AG04449 (cell line): ENCODE results near the gene CFAP74.

ENCODE experiments used
- CTCF ChIA-PET: fragments of 350-600 bp; formaldehyde crosslinking; extraction: SDS; loops from one replicate; lab custom pipeline; 2021; ENCODE audit warnings: antibody characterized with exemption; lab: Yijun Ruan, JAX
- POLR2A ChIA-PET: fragments of 400-600, 350-600 bp; formaldehyde crosslinking; extraction: SDS; loops from one replicate; lab custom pipeline; 2020; ENCODE audit warnings: antibody characterized with exemption, inconsistent platforms; lab: Yijun Ruan, JAX
- DNase-seq: peaks from one replicate; pipeline ENCODE4 v3.0.0-alpha.2; 2010; ENCODE audit warnings: low read depth, low spot score
- H3K4me3 ChIP-seq: 2 replicates; pipeline ENCODE4 v1.5.1; 2011; ENCODE audit warnings: low read depth, mild to moderate bottlenecking, control low read depth, low read length
- CTCF ChIP-seq: IDR thresholded peaks from one replicate; pipeline ENCODE4 v1.5.1; 2011; ENCODE audit warnings: mild to moderate bottlenecking, moderate library complexity, low read length, control low read depth, inconsistent platforms; ENCODE audit not compliant: insufficient read depth; ENCODE audit errors: missing control alignments

The CFAP74 gene

GRCh38 chr1:1973716-1974642 is 29.6 kb downstream of the CFAP74 start:
- H3K4me3 ChIP-seq: no peak overlapping the region
- CTCF ChIA-PET: no interaction called here
- TF ChIP-seq CTCF: no peak
- DNase-seq: no peak
- POLR2A ChIA-PET: no interaction called here

GRCh38 chr1:1972976-1973715 is 30.4 kb downstream of the CFAP74 start:
- POLR2A ChIA-PET: no interaction called here

GRCh38 chr1:1971688-1972087 is 31.9 kb downstream of the CFAP74 start:
- ChIA-PET POLR2A (no interaction called here), CTCF (no interaction called here)
- DNase-seq: no peak
- no peak for TF ChIP-seq CTCF
- no peak overlapping the region for H3K4me3 ChIP-seq

More at GRCh38 chr1:1972976-1973715, 30.4 kb downstream of the CFAP74 start:
- H3K4me3 ChIP-seq: no peak overlapping the region
- CTCF ChIA-PET: interaction anchor here (0.7 to 1.1 kb wide), 3 partner anchors 13 to 71 kb away, joined by 3 to 4 read pairs (median 4); no protein-coding TSS in a partner anchor
- DNase-seq: no peak
- TF ChIP-seq CTCF: no peak

- ChIA-PET CTCF (no interaction called here), POLR2A (no interaction called here)
- no peak for DNase-seq
- H3K4me3 ChIP-seq: no peak overlapping the region
- TF ChIP-seq CTCF: no peak
These were observed 32.6 kb downstream of the CFAP74 start for GRCh38 chr1:1971017-1971416.

GRCh38 chr1:1969953-1970716 is 33.5 kb downstream of the CFAP74 start:
- H3K4me3 ChIP-seq: no peak overlapping the region
- POLR2A ChIA-PET: no interaction called here
- no peak for DNase-seq
- TF ChIP-seq CTCF: no peak
- CTCF ChIA-PET: interaction anchor here (0.5 kb wide), 1 partner anchor 11 kb away, joined by 3 read pairs; no protein-coding TSS in a partner anchor
